HG02588 (cell line): Measurements from ENCODE around the gene CFB.
"Not testable (repeated sequence)": the region's sequence is repeated elsewhere in the genome, so short reads cannot be mapped to it uniquely, and the experiment has no call there.

Experiments used
- ATAC-seq: cut with Tn5 transposase; IDR thresholded peaks from one replicate; pipeline ENCODE4 v1.9.1; 2021; ENCODE audit warnings: mild to moderate bottlenecking, moderate library complexity; ENCODE audit not compliant: unreplicated experiment

Gene CFB

GRCh38 chr6:31911826-31912585 lies 33.9 kb upstream of the CFB start:
- no peak for ATAC-seq

GRCh38 chr6:31915351-31915750 lies 30.5 kb upstream of the CFB start:
- ATAC-seq: no peak

- no peak for ATAC-seq
These were observed 30.1 kb upstream of the CFB start for GRCh38 chr6:31915756-31916155.

- ATAC-seq: no peak
These were observed 27.7 kb upstream of the CFB start for GRCh38 chr6:31918069-31918720.

- ATAC-seq: no peak
These were observed 26.1 kb upstream of the CFB start for GRCh38 chr6:31919624-31920303.

- ATAC-seq: no peak
These were observed 25.1 kb upstream of the CFB start for GRCh38 chr6:31920811-31921210.

- no peak for ATAC-seq
These were observed 23.0 kb upstream of the CFB start for GRCh38 chr6:31922942-31923341.

GRCh38 chr6:31927242-31927862 lies 18.5 kb upstream of the CFB start, which contains the start of gene C2:
C2 (plus strand) TSS chr6:31927717; CDS start chr6:31927753, 36 bp downstream.
- ATAC-seq: no peak

GRCh38 chr6:31927863-31928671 lies 17.8 kb upstream of the CFB start:
- ATAC-seq: no peak

GRCh38 chr6:31928672-31928939 lies 17.3 kb upstream of the CFB start:
- ATAC-seq: no peak

- ATAC-seq: no peak
These were observed 14.9 kb upstream of the CFB start for GRCh38 chr6:31930962-31931361.

- not testable (repeated sequence) for ATAC-seq
These were observed 13.8 kb upstream of the CFB start for GRCh38 chr6:31932137-31932536.

- no peak for ATAC-seq
These were observed 12.4 kb upstream of the CFB start for GRCh38 chr6:31933537-31933936.

GRCh38 chr6:31935021-31935420 lies 10.9 kb upstream of the CFB start:
- ATAC-seq: no peak

GRCh38 chr6:31935823-31936222 lies 10.1 kb upstream of the CFB start:
- ATAC-seq: no peak

GRCh38 chr6:31940256-31940664 lies 5.6 kb upstream of the CFB start:
- no peak for ATAC-seq

GRCh38 chr6:31943742-31944141 lies 2.2 kb upstream of the CFB start:
- ATAC-seq: no peak

- ATAC-seq: no peak
These were observed 765 bp upstream of the CFB start for GRCh38 chr6:31945154-31945506.

GRCh38 chr6:31946370-31946885 lies 533 bp downstream of the CFB start:
- ATAC-seq: no peak

- ATAC-seq: no peak
These were observed 1.3 kb downstream of the CFB start for GRCh38 chr6:31947070-31947675.
